GM12878 (cell line): ENCODE data around the gene POP5. TPM values are rescaled to one million over a fixed set of nuclear protein-coding genes. Genes with fewer than 3 reads are reported as not detected.

Source experiments
- ATAC-seq: fragments of 200-7000 bp; cut with Tn5 transposase; 3 replicates; pipeline ENCODE4 v1.9.1; 2020; ENCODE audit warnings: mild to moderate bottlenecking, moderate library complexity
- BruUV-seq: library from RNA; stranded (reverse); fragments of 400-500 nt; replicated peaks from 2 replicates; lab custom pipeline; 2021; lab: Mats Ljungman, UMichigan
- CTCF ChIA-PET: fragments of 300-600 bp; sonication (Branson Sonifier 250); formaldehyde crosslinking; extraction: SDS; loops from one replicate; lab custom pipeline; 2021; ENCODE audit warnings: inconsistent platforms; lab: Yijun Ruan, JAX
- POLR2A ChIA-PET: fragments of 350-600 bp; formaldehyde crosslinking; extraction: SDS; loops from one replicate; lab custom pipeline; 2021; ENCODE audit warnings: inconsistent platforms; lab: Charles Lee
- RAD21 ChIA-PET: fragments of 300-600 bp; sonication (Branson Sonifier 250); formaldehyde crosslinking; loops from one replicate; lab custom pipeline; 2023; ENCODE audit warnings: antibody characterized with exemption; ENCODE audit not compliant: unreplicated experiment; lab: Charles Lee
- SMC1A ChIA-PET: fragments of 300-600 bp; sonication (Branson Sonifier 250); formaldehyde crosslinking; loops from one replicate; lab custom pipeline; 2023; ENCODE audit not compliant: unreplicated experiment, uncharacterized antibody; lab: Charles Lee
- DNase-seq: peaks from one replicate; pipeline ENCODE4 v3.0.0-alpha.2; 2011; ENCODE audit warnings: low read depth, low spot score
- FAIRE-seq: peaks from 3 replicates; lab custom pipeline; 2011; peaks lifted over from hg19 to GRCh38; lab: Jason Lieb, UNC
- H2AFZ ChIP-seq: 2 replicates; pipeline ENCODE4 v1.6.0; 2011; ENCODE audit warnings: low read depth, low read length, control low read depth; ENCODE audit not compliant: control insufficient read depth
- H3K27ac ChIP-seq: 2 replicates; pipeline ENCODE4 v1.5.1; 2011; ENCODE audit warnings: control low read depth; ENCODE audit not compliant: control insufficient read depth, insufficient read depth
- H3K27me3 ChIP-seq, 2 experiments: replicated peaks in 1 of 2; 2 replicates each; pipeline versions ENCODE4 v1.6.0 to v1.6.1; 2011; ENCODE audit warnings: low read length in 1 of 2; ENCODE audit not compliant: control insufficient read depth in 2 of 2, insufficient read depth in 2 of 2
- H3K36me3 ChIP-seq, 2 experiments: 2 replicates each; pipeline ENCODE4 v1.5.1; 2011; ENCODE audit warnings: low read length in 1 of 2; ENCODE audit not compliant: control insufficient read depth in 2 of 2, insufficient read depth in 2 of 2
- H3K4me1 ChIP-seq: 2 replicates; pipeline ENCODE4 v1.6.1; 2011; ENCODE audit warnings: mild to moderate bottlenecking, low read length, moderate library complexity, mixed read lengths; ENCODE audit not compliant: control insufficient read depth, insufficient read depth
- H3K4me2 ChIP-seq: 2 replicates; pipeline ENCODE4 v1.6.0; 2011; ENCODE audit warnings: control low read depth; ENCODE audit not compliant: control insufficient read depth, insufficient read depth
- H3K4me3 ChIP-seq: fragments of 200-600 bp; sonication (generic); 2 replicates; pipeline ENCODE4 v1.5.1; 2016
- H3K79me2 ChIP-seq: 2 replicates; pipeline ENCODE4 v1.6.0; 2011; ENCODE audit warnings: low read length; ENCODE audit not compliant: control insufficient read depth, insufficient read depth
- H3K9ac ChIP-seq: 2 replicates; pipeline ENCODE4 v1.8.0; 2011; ENCODE audit warnings: low read length, control low read depth, mixed read lengths; ENCODE audit not compliant: control insufficient read depth, insufficient read depth
- H3K9me3 ChIP-seq: replicated peaks from 3 replicates; pipeline ENCODE4 v1.5.1; 2011; ENCODE audit warnings: mild to moderate bottlenecking, low read length; ENCODE audit not compliant: control insufficient read depth, insufficient read depth
- H4K20me1 ChIP-seq: 2 replicates; pipeline ENCODE4 v1.6.0; 2011; ENCODE audit not compliant: control insufficient read depth, insufficient read depth
- ATF2 ChIP-seq: IDR thresholded peaks from 2 replicates; pipeline ENCODE4 v1.6.1; 2012; ENCODE audit warnings: low read length, inconsistent platforms
- ATF3 ChIP-seq: IDR thresholded peaks from 2 replicates; pipeline ENCODE4 v1.6.1; 2011; ENCODE audit warnings: low read depth, mild to moderate bottlenecking, low read length, moderate library complexity, borderline replicate concordance; ENCODE audit errors: extremely low read depth
- BCL11A ChIP-seq: IDR thresholded peaks from 2 replicates; pipeline ENCODE4 v1.6.1; 2011; ENCODE audit warnings: low read depth, low read length
- MYC ChIP-seq: IDR thresholded peaks from 2 replicates; pipeline ENCODE4 v1.6.1; 2011; ENCODE audit warnings: mild to moderate bottlenecking, low read length, moderate library complexity, inconsistent platforms; ENCODE audit not compliant: insufficient read depth, insufficient replicate concordance, insufficient read length, severe bottlenecking
- PKNOX1 ChIP-seq: fragments of 450-650 bp; IDR thresholded peaks from 2 replicates; pipeline ENCODE4 v1.6.1; 2016; ENCODE audit warnings: mild to moderate bottlenecking
- POLR2AphosphoS2 ChIP-seq: IDR thresholded peaks from 2 replicates; pipeline ENCODE4 v1.6.1; 2011; ENCODE audit warnings: low read depth, mild to moderate bottlenecking, low read length, improper control_type of control experiment, moderate library complexity
- POLR2AphosphoS5 ChIP-seq: IDR thresholded peaks from 2 replicates; pipeline ENCODE4 v1.6.1; 2011; ENCODE audit warnings: mild to moderate bottlenecking, low read length, inconsistent platforms
- SMAD5 ChIP-seq: IDR thresholded peaks from 2 replicates; pipeline ENCODE4 v1.6.1; 2016; ENCODE audit warnings: antibody characterized with exemption, low read depth
- SMARCA5 ChIP-seq: fragments of 450-650 bp; IDR thresholded peaks from 2 replicates; pipeline ENCODE4 v1.6.1; 2017; ENCODE audit warnings: mild to moderate bottlenecking
- SMC3 ChIP-seq: IDR thresholded peaks from 2 replicates; pipeline ENCODE4 v1.6.1; 2011; ENCODE audit warnings: low read length, improper control_type of control experiment, borderline replicate concordance
- SREBF2 ChIP-seq: IDR thresholded peaks from 2 replicates; pipeline ENCODE4 v1.6.1; 2012; ENCODE audit warnings: mild to moderate bottlenecking, low read length
- SUZ12 ChIP-seq: fragments of 200-600 bp; sonication (generic); IDR thresholded peaks from one replicate; pipeline ENCODE4 v1.6.1; 2018; ENCODE audit warnings: antibody characterized with exemption, mild to moderate bottlenecking; ENCODE audit not compliant: unreplicated experiment
- TCF12 ChIP-seq: IDR thresholded peaks from 2 replicates; pipeline ENCODE4 v1.6.1; 2011; ENCODE audit warnings: low read depth, mild to moderate bottlenecking, low read length
- YY1 ChIP-seq: IDR thresholded peaks from 2 replicates; pipeline ENCODE4 v1.6.1; 2011; ENCODE audit warnings: low read depth, mild to moderate bottlenecking, low read length
- ZNF274 ChIP-seq: IDR thresholded peaks from one replicate; pipeline ENCODE4 v1.8.0; 2011; ENCODE audit not compliant: insufficient read length, insufficient read depth
- ZNF687 ChIP-seq: fragments of 450-650 bp; IDR thresholded peaks from 2 replicates; pipeline ENCODE4 v1.6.1; 2017; ENCODE audit warnings: mild to moderate bottlenecking, moderate library complexity
- WGBS: methylation state at CpG from one replicate; pipeline ENCODE4 v1.1.6; 2016; ENCODE audit warnings: low lambda C conversion rate; ENCODE audit not compliant: insufficient replicate concordance, insufficient coverage; ENCODE audit errors: missing lambda C conversion rate; 5-methylcytosine and 5-hydroxymethylcytosine counted together
- in situ Hi-C: fragments of 300-500 bp; cut with MboI; formaldehyde crosslinking; loops from 9 replicates; pipeline ENCODE4 v1.14.3; 2018; ENCODE audit warnings: mixed read lengths
- intact Hi-C: fragments of 100-400 bp; cut with micrococcal nuclease; formaldehyde crosslinking; loops from one replicate; pipeline ENCODE4 v1.14.2; 2022; ENCODE audit not compliant: unreplicated experiment
- polyA plus RNA-seq, 11 experiments: library from polyadenylated mRNA; depleted of rRNA in 4 of 11; unstranded in 6 of 11; stranded (reverse) in 5 of 11; fragments of >200 nt; fragmentation: Nextera tagmentation in 4 of 11; fragmentation: Illumina TruSeq in 1 of 11; extraction: Ambion mirVana in 4 of 11; extraction: Trizol in 1 of 11; gene quantifications; 1 replicate in 1 of 11; 2 replicates in 10 of 11; pipeline versions ENCODE4 v1.2.1 to v1.2.3, GENCODE V29; 2011 to 2016; ENCODE audit warnings: inconsistent platforms in 2 of 11, missing spikeins in 2 of 11, low read depth in 1 of 11
- total RNA-seq, 4 experiments: library from RNA; depleted of rRNA in 3 of 4; stranded (reverse); fragments of >200 nt in 3 of 4; fragmentation: Illumina TruSeq in 1 of 4; extraction: Trizol in 1 of 4; gene quantifications; 2 replicates each; pipeline versions ENCODE4 v1.2.1 to v1.2.3, GENCODE V29; 2013 to 2021
- TF ChIP-seq, protein P1 (sequence below): fragments of 450-650 bp; IDR thresholded peaks from 2 replicates; pipeline ENCODE4 v1.6.1; 2017; ENCODE audit warnings: borderline replicate concordance

The POP5 gene
- total and polyA plus RNA-seq, 10 of the 15 experiments (the other 5 are each of a cell fraction or from before 2014, with no cell fraction given): 50.3 to 234 (median 83.7) TPM

- no peak for TF ChIP-seq MYC
- no peak for TF ChIP-seq SMARCA5
- TF ChIP-seq SMAD5: no peak
Measured at GRCh38 chr12:120586860-120587259, 5.7 kb upstream of the POP5 start (continued).

DNA sequence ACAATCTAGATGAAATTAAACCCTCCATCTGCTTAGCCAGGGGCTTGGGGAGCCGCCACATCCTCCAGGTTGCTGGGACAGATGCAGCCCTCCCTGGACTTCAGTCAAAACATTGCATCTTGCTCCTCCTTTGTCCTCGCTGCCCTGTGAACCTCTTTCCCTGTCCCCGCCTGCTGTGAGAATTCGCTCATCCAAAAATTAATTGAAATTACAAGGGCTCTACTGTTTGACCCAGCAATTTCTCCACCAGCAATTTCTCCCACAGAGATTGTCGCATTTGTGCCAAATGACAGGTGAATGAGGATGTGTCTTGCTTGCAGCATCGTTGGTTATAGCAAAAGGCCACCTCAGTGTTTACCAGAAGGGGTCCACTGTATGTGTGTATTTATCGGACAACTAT is 5.0 kb upstream of the POP5 start:
- intact Hi-C loops: no loop called here

More for the DNA sequence above, 5.0 kb upstream of the POP5 start:
- Histone ChIP-seq H3K4me3 (no peak overlapping the region), H3K79me2 (no peaks in the 10 kb centered on the region), H3K36me3 (no peaks in the 10 kb centered on the region), H3K27me3 (no peaks in the 10 kb centered on the region; a peak in 1 of 4 replicates), H3K27ac (no peak overlapping the region), H4K20me1 (no peaks in the 10 kb centered on the region), H2AFZ (no peak overlapping the region), H3K9ac (no peak overlapping the region), H3K9me3 (no peaks in the 10 kb centered on the region), H3K4me1 (peaks cover 11% of the 10 kb centered on the region), H3K4me2 (no peak overlapping the region)
- no TSS peak for BruUV-seq
- CTCF ChIA-PET: no interaction called here
- SMC1A ChIA-PET: interaction anchor here (1.3 kb wide), 1 partner anchor 386 kb away, joined by 4 read pairs; no protein-coding TSS in a partner anchor
- no peak for DNase-seq
- no peak for FAIRE-seq
- no peak for ATAC-seq
- TF ChIP-seq ATF3 (no peak), PKNOX1 (no peak), YY1 (no peak), TCF12 (no peak), BCL11A (no peak), SUZ12 (no peak), ZNF687 (no peak), SREBF2 (no peak), ZNF274 (no peak), POLR2AphosphoS2 (no peak), SMC3 (no peak), POLR2AphosphoS5 (no peak), ATF2 (no peak)
- TF ChIP-seq, protein P1, sequence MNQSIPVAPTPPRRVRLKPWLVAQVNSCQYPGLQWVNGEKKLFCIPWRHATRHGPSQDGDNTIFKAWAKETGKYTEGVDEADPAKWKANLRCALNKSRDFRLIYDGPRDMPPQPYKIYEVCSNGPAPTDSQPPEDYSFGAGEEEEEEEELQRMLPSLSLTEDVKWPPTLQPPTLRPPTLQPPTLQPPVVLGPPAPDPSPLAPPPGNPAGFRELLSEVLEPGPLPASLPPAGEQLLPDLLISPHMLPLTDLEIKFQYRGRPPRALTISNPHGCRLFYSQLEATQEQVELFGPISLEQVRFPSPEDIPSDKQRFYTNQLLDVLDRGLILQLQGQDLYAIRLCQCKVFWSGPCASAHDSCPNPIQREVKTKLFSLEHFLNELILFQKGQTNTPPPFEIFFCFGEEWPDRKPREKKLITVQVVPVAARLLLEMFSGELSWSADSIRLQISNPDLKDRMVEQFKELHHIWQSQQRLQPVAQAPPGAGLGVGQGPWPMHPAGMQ: no peak
- WGBS: 54% methylated on average over 7 of the region's 7 CpGs
- in situ Hi-C loops: no loop called here
- POLR2A ChIA-PET: no interaction called here
- RAD21 ChIA-PET: no interaction called here
